Measurements from ENCODE around the gene ZBTB32. TPM values are rescaled to one million over a fixed set of nuclear protein-coding genes. Genes with fewer than 3 reads are reported as not detected.

Gene ZBTB32
- total RNA-seq, 2 experiments from 2014 or later = 226 to 228 TPM

DNA sequence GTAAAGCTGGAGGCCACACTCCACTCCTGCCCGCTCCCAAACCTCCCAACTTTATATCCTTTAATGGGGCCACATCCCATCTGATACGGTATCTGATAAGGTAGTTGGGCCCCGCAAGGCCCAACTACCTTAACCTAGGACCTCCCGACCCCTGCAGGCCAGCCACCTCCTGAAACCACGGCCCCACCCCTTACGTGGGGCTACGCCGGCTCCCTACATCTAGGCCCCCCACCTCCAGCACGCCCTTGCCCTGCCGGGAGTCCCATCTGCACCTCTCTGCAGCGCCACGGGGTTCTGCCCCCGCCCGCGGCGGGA, 35.7 kb downstream of the ZBTB32 start:
- H3K4me3 Mint-ChIP-seq = peak overlapping the region; percentile 89
- intact Hi-C loops (cut with micrococcal nuclease) = loop anchor here (1.0 to 10.0 kb wide), 5 partner anchors 23 to 475 kb away; partner anchors contain the start of genes COX6B1, ETV2, OVOL3 and POLR2I
- no peak for DNase-seq
- no peak overlapping the region for H3K27ac Mint-ChIP-seq
- peaks cover 30% of the 10 kb centered on the region for H3K4me1 Mint-ChIP-seq (ENCODE audit: low read depth)
- H3K9me3 Mint-ChIP-seq = no peaks in the 10 kb centered on the region
- CTCF ChIA-PET = interaction anchor here (1.0 to 3.6 kb wide), 5 partner anchors 21 to 45 kb away, joined by 3 to 24 read pairs (median 4); partner anchors contain the start of gene ZBTB32
- no peaks in the 10 kb centered on the region for H3K27me3 Mint-ChIP-seq
- POLR2A ChIA-PET = interaction anchor here (0.5 to 3.2 kb wide), 9 partner anchors 9 to 195 kb away, joined by 3 to 34 read pairs (median 3); no protein-coding TSS in a partner anchor
- H3K36me3 Mint-ChIP-seq = peaks cover 48% of the 10 kb centered on the region

DNA sequence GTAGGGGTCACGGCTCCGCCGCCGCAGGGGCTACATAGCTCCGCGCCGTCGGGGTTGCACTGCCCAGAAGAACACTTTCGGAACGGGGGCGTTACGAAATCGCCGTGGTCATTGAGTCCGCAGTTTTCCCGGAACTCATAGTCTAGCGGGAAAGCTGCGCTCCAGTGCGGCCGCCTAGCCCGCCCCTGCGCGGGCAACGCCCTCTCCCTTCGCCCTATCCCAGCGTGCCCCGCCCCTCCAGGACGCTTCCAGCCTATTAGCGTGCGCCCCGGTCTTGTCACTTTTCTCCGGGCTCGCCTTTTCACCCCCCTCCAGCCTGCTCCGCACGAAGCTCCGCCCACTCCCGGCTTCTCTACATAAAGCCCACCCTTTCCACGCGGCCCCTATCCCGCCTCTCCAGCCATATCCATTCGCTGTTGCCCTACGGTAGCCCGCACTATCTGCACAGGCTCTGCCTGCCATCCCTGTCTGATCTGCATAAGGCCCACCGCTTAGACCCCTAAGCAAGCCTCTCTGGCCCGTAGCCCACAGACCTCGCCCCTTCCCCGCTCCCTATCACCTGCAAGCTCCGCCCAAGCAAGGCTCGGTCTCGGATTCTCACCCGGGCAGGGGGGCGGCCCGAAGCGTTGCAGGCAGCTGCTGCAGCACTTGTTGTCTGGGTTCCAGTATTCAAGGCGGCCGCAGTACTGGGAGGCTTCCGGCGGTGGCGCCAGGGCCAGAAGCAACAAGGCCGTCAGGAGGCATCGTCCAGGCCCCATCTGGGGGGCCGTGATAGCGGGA, 36.3 kb downstream of the ZBTB32 start:
- Mint-ChIP-seq H3K4me1 (ENCODE audit: low read depth) (peaks cover 31% of the 10 kb centered on the region), H3K27ac (peak overlapping the region; percentile 90), H3K4me3 (peak overlapping the region; percentile 89), H3K27me3 (no peaks in the 10 kb centered on the region), H3K36me3 (peaks cover 44% of the 10 kb centered on the region), H3K9me3 (no peaks in the 10 kb centered on the region)
- ChIA-PET POLR2A (interaction anchor here (0.5 to 3.2 kb wide), 9 partner anchors 10 to 191 kb away, joined by 3 to 34 read pairs (median 3); partner anchors contain the start of genes HSPB6 and PROSER3), CTCF (interaction anchor here (1.0 to 3.6 kb wide), 7 partner anchors 22 to 92 kb away, joined by 3 to 24 read pairs (median 4); partner anchors contain the start of genes COX6B1 and ZBTB32)
- intact Hi-C loops (cut with micrococcal nuclease) = loop anchor here (1.0 to 10.0 kb wide), 5 partner anchors 23 to 474 kb away; partner anchors contain the start of genes COX6B1, ETV2, OVOL3 and POLR2I
- DNase-seq = peak; percentile 98

DNA sequence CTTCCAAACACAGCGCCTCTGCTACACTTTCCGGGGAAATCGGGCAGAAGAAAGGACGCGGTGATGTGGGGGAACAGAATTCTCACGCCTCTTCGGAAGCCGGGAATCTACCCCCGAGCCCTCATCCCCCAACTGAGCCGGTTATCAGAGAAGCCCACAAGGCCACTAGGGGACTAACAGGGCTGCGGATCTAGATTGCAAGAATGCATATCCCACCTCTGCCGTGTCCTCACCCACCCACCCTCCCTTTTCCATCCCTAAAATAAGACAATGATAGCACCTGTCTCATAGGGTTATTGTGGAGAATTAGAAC, 36.8 kb downstream of the ZBTB32 start:
- Mint-ChIP-seq H3K27ac (peak overlapping the region; percentile 98), H3K4me1 (ENCODE audit: low read depth) (peaks cover 37% of the 10 kb centered on the region), H3K9me3 (no peaks in the 10 kb centered on the region), H3K4me3 (peak overlapping the region; percentile 93), H3K36me3 (peaks cover 43% of the 10 kb centered on the region), H3K27me3 (no peaks in the 10 kb centered on the region)
- DNase-seq = no peak
- intact Hi-C loops (cut with micrococcal nuclease) = loop anchor here (2.0 to 10.0 kb wide), 4 partner anchors 44 to 474 kb away; partner anchors contain the start of genes COX6B1, ETV2, OVOL3 and POLR2I
- POLR2A ChIA-PET = interaction anchor here (0.6 to 3.2 kb wide), 6 partner anchors 11 to 129 kb away, joined by 3 to 34 read pairs (median 7); partner anchors contain the start of genes HSPB6 and PROSER3
- CTCF ChIA-PET = interaction anchor here (1.0 to 3.6 kb wide), 7 partner anchors 23 to 93 kb away, joined by 3 to 24 read pairs (median 4); partner anchors contain the start of genes COX6B1 and ZBTB32

DNA sequence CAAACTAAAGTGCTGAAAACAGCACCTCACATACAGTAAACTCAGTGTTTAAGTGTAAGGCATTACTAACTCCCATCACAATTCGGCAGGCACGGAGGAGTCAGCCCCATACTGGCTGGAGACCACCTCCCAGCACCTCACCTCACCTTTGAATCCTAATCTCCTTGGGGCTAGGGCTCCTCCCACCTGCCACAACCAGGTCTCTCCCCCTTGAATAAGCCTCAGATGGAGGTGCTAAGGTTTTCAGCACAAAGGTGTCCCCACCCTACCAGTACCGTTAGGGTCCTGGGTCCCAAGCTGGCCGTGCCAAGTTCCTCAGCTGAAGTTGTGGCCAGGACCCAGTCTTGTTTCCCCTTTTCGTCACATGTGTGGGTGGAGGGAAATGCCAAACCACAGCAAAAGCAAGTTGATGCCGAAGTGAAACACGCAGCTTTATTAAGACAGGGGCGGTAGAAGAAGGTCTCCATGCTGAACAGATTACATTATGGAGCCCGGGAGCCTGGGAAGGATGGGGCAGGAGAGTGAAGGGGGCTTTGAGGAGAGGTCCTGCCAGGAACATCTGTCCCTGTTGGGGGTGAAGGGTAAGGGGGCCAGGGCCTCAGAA, 37.9 kb downstream of the ZBTB32 start, which contains the start of gene IGFLR1:
TSS of gene IGFLR1 (minus strand) at position 332 of the 604 bp plus-strand sequence. CDS start 1,272 bp downstream, outside the sequence.
- Mint-ChIP-seq H3K36me3 (peaks cover 35% of the 10 kb centered on the region), H3K27me3 (no peaks in the 10 kb centered on the region), H3K4me3 (peak within 1 kb of the TSS; percentile 93), H3K9me3 (no peaks in the 10 kb centered on the region), H3K27ac (peak within 1 kb of the TSS; percentile 98), H3K4me1 (ENCODE audit: low read depth) (peaks cover 39% of the 10 kb centered on the region)
- intact Hi-C loops (cut with micrococcal nuclease) = loop anchor here (10.0 kb wide), 3 partner anchors 97 to 473 kb away; partner anchors contain the start of genes COX6B1, ETV2, OVOL3 and POLR2I
- ChIA-PET CTCF (interaction anchor here (1.2 to 3.6 kb wide), 5 partner anchors 15 to 189 kb away, joined by 3 to 24 read pairs (median 5); no protein-coding TSS in a partner anchor), POLR2A (interaction anchor here (0.7 to 4.3 kb wide), 5 partner anchors 17 to 40 kb away, joined by 3 to 45 read pairs (median 3); no protein-coding TSS in a partner anchor)
- peak; percentile 89 for DNase-seq

DNA sequence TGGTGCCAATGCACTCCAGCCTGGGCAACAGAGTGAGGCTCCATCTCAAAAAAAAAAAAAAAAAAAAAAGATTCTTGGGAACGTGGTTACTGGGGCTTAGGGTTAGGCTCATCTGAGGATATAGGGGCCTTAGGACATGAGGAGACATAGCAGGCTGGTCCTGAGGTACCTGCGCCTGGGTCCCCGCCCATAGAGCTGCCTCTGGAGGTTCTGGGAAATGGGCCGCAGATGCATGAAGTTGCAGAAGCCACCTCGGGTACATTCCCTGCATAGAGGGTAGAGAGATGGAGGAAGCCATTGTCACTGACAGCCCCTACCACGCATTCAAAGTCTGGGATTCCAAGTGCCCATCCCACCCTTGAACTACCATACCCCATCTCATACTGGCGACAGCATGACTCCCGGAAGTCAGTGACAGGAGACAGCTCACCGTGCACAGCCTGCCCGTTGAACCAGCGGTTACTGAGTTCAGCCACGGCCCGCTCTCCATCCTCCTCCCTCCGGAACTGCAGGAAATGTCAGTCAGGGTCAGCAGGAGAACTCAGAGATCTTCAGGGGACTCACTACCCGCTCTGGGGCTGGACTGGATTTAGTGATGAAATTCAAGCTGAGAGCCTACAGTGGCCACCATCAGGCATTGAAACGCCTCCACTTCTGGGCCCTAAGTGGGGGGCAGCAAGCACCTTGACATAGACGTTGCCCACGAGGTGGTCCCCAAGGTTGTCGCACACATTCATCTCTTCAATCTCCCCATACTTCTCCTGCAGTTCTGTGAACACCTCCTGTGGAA, 39.5 kb downstream of the ZBTB32 start:
- intact Hi-C loops (cut with micrococcal nuclease) = loop anchor here (2.0 to 10.0 kb wide), 6 partner anchors 27 to 471 kb away; partner anchors contain the start of genes ARHGAP33, COX6B1, ETV2 and NFKBID
- peak overlapping the region; percentile 98 for H3K27ac Mint-ChIP-seq
- H3K36me3 Mint-ChIP-seq = peaks cover 25% of the 10 kb centered on the region
- ChIA-PET CTCF (interaction anchor here (0.7 to 2.4 kb wide), 6 partner anchors 12 to 187 kb away, joined by 3 to 12 read pairs (median 5); no protein-coding TSS in a partner anchor), POLR2A (interaction anchor here (1.6 to 4.3 kb wide), 3 partner anchors 21 to 31 kb away, joined by 4 to 45 read pairs (median 13); partner anchors contain the start of gene KMT2B)
- H3K9me3 Mint-ChIP-seq = no peaks in the 10 kb centered on the region
- peak overlapping the region; percentile 93 for H3K4me3 Mint-ChIP-seq
- no peaks in the 10 kb centered on the region for H3K27me3 Mint-ChIP-seq
- no peak for DNase-seq
- peaks cover 45% of the 10 kb centered on the region for H3K4me1 Mint-ChIP-seq (ENCODE audit: low read depth)

DNA sequence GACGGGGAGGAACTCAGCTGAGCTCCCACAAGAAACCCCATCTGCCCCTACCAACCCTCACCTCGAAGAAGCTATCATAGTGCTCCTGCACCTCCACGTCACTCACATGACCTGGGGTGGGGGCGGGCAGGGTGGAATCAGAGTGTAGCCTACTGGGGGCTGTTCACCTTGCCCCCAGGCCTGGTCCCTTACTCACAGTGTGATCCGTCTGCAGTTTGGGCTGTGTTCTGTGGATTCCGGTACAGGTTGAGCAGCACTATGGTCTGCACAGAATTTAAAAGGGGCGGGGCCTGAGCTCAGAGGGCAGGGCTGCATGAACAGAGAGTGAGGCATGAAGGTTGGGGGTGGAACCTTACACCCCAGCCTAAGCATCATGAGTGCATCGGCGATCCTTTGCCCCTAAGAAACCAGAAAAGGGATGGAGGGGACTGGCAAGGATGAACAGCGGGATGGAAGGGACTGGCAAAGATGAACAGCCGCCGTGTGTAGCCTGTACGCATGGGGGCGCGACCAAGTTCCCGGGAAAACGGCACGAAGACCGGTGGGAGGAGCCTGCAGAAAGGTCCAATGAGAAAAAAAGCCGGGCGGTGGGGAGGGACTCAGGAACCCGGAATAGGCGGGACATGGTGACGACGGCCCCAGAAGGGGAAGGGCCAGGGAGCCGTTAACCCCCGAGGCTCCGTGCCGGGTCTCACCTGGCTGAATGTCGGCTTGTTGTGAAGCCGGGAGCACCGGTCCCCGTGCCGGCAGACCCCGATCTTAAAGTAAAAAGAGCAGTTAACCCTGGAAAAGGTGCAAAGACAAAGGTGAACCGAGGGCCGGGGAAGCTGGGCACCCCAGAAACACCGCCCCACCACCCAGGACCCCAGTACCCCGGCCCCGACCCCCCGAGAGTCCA, 40.3 kb downstream of the ZBTB32 start:
- intact Hi-C loops (cut with micrococcal nuclease) = loop anchor here (1.0 to 10.0 kb wide), 8 partner anchors 28 to 470 kb away; partner anchors contain the start of genes ARHGAP33, COX6B1, ETV2 and NFKBID
- peaks cover 24% of the 10 kb centered on the region for H3K36me3 Mint-ChIP-seq
- H3K4me1 Mint-ChIP-seq (ENCODE audit: low read depth) = peaks cover 46% of the 10 kb centered on the region

DNA sequence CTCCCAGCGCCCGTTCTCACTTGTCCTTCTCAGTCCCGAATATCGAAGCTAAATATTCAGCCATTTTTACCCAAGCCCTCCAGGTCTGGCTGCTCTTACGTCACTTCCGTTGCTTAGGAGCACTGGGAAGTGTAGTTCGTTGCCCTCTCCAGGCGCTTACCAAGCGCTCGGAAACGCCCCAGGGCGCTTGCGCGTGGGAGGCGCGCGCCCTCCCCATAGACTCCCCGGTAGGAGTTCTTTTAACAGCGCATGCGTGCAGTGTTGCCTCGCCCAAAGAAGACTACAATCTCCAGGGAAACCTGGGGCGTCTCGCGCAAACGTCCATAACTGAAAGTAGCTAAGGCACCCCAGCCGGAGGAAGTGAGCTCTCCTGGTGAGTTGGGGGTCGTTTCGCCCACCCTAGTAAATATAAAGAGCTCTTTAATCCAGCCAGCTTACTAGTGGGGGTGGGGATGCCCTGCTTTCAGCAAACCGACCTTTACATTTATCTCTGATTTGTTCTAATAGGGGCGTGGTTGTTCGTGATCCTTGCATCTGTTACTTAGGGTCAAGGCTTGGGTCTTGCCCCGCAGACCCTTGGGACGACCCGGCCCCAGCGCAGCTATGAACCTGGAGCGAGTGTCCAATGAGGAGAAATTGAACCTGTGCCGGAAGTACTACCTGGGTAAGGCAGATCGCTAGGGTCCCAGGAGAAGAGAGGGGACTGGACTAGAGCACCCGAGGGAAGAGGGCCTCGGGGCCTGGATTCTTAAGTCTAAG, 41.1 kb downstream of the ZBTB32 start, which contains the start of the genes PSENEN and U2AF1L4:
TSS of gene PSENEN (plus strand) at position 324 of the 759 bp plus-strand sequence. CDS start at position 604, 280 bp downstream.
TSS of gene U2AF1L4 (minus strand) at position 91 of the 759 bp plus-strand sequence. CDS start at position 64, 27 bp downstream.
- Mint-ChIP-seq H3K4me1 (ENCODE audit: low read depth) (peaks cover 51% of the 10 kb centered on the region), H3K4me3 (peak within 1 kb of the TSS; percentile 93), H3K36me3 (peaks cover 21% of the 10 kb centered on the region), H3K27me3 (no peaks in the 10 kb centered on the region), H3K9me3 (no peaks in the 10 kb centered on the region), H3K27ac (peak within 1 kb of the TSS; percentile 98)
- DNase-seq = peak; percentile 98
- intact Hi-C loops (cut with micrococcal nuclease) = loop anchor here (1.0 to 10.0 kb wide), 8 partner anchors 29 to 469 kb away; partner anchors contain the start of genes ARHGAP33, COX6B1, ETV2 and NFKBID
- POLR2A ChIA-PET = interaction anchor here (3.5 to 4.3 kb wide), 2 partner anchors 27 to 33 kb away, joined by 13 to 45 read pairs; partner anchors contain the start of gene KMT2B
- CTCF ChIA-PET = interaction anchor here (0.9 to 1.5 kb wide), 3 partner anchors 51 to 187 kb away, joined by 3 to 10 read pairs (median 7); no protein-coding TSS in a partner anchor

More for the DNA sequence above, 40.3 kb downstream of the ZBTB32 start:
- Mint-ChIP-seq H3K27me3 (no peaks in the 10 kb centered on the region), H3K9me3 (no peaks in the 10 kb centered on the region), H3K4me3 (peak overlapping the region; percentile 93), H3K27ac (peak overlapping the region; percentile 98)
- ChIA-PET POLR2A (interaction anchor here (3.5 to 4.3 kb wide), 2 partner anchors 26 to 32 kb away, joined by 13 to 45 read pairs; partner anchors contain the start of gene KMT2B), CTCF (interaction anchor here (0.7 to 2.1 kb wide), 7 partner anchors 11 to 187 kb away, joined by 3 to 10 read pairs (median 4); no protein-coding TSS in a partner anchor)
- DNase-seq = peak; percentile 96

DNA sequence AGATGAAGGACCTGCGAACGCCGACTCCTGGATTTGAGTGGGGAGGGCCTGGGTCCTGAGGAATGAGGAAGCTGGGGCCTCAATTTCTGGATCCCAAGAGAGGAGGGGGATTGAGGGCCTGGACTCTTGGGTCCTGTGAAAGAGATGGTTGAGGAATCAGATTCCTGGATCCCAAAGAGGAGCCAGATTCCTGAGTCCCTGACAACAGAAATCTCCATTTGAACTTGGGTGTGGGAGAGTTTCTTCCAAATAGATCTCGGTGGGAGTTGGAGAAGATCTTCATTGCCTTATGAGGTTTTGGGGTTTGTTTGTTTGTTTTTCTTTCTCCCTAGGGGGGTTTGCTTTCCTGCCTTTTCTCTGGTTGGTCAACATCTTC, 41.7 kb downstream of the ZBTB32 start:
- ChIA-PET CTCF (interaction anchor here (0.9 to 1.5 kb wide), 2 partner anchors 73 to 186 kb away, joined by 3 to 7 read pairs; no protein-coding TSS in a partner anchor), POLR2A (interaction anchor here (3.5 to 4.3 kb wide), 2 partner anchors 28 to 33 kb away, joined by 13 to 45 read pairs; partner anchors contain the start of gene KMT2B)
- Mint-ChIP-seq H3K9me3 (no peaks in the 10 kb centered on the region), H3K27me3 (no peaks in the 10 kb centered on the region), H3K36me3 (peaks cover 16% of the 10 kb centered on the region), H3K27ac (peak overlapping the region; percentile 98), H3K4me1 (ENCODE audit: low read depth) (peaks cover 51% of the 10 kb centered on the region), H3K4me3 (peak overlapping the region; percentile 93)
- DNase-seq = no peak
- intact Hi-C loops (cut with micrococcal nuclease) = loop anchor here (5.0 to 10.0 kb wide), 4 partner anchors 101 to 469 kb away; partner anchors contain the start of genes COX6B1, ETV2, OVOL3 and POLR2I

DNA sequence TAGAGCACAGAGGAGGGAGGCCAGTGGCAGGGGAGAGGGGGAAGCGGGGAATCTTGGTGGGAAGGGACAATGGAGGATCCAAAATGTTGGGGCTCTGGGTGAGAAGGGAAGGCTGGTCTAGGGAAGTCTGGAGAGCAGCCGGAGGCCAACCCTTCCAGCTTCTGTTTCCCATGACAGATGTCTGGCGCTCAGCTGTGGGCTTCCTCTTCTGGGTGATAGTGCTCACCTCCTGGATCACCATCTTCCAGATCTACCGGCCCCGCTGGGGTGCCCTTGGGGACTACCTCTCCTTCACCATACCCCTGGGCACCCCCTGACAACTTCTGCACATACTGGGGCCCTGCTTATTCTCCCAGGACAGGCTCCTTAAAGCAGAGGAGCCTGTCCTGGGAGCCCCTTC, 42.2 kb downstream of the ZBTB32 start:
- Mint-ChIP-seq H3K4me1 (ENCODE audit: low read depth) (peaks cover 51% of the 10 kb centered on the region), H3K27ac (peak overlapping the region; percentile 98), H3K4me3 (peak overlapping the region; percentile 93), H3K36me3 (peaks cover 16% of the 10 kb centered on the region), H3K27me3 (no peaks in the 10 kb centered on the region), H3K9me3 (no peaks in the 10 kb centered on the region)
- POLR2A ChIA-PET = interaction anchor here (3.5 kb wide), 1 partner anchor 28 kb away, joined by 13 read pairs; the partner anchor contains the start of gene KMT2B
- CTCF ChIA-PET = no interaction called here
- no peak for DNase-seq
- intact Hi-C loops (cut with micrococcal nuclease) = loop anchor here (5.0 to 10.0 kb wide), 4 partner anchors 102 to 468 kb away; partner anchors contain the start of genes COX6B1, ETV2, OVOL3 and POLR2I
